ENCODE results near the gene SEMA5A.

Gene SEMA5A

DNA sequence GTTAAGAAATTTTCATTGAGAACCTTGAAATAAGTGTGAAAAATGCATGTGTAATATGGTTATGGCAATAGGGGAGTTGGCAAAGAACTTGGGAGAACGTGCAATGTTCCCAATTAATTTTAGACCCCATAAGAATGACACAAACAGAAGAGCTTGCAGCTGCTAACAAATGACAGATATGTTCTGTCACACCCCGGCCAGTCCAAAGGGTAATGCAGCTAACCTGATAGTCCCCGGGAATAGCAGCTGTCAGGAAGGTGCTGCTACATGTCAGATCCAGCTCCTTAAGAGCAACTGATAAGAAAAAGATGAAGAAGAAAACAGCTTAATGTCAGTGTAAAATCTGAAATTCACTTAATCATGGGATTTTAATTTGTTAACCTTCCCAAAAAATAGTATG is 30.4 kb downstream of the SEMA5A start:
- DNase-seq (ENCODE audit: low read depth in 2 of 2): no peak

DNA sequence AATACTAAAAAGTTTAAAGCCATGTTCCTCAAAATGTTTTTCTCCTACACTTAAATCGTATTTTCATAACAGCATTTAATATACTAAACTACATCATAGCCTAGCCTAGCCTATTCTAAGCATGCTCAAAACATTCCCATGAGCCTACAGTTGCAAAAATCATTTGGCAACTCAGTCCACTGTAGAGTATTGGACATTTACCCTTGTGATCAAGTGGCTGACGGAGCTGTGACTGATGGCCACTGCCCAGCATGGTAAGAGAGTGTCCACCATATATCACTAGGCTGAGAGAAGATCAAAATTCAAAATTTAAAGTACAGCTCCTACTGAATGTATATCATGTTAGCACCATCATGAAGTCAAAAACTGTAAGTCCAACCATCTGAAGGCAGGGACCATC is 30.9 kb downstream of the SEMA5A start:
- no peak for DNase-seq (ENCODE audit: low read depth in 2 of 2)

DNA sequence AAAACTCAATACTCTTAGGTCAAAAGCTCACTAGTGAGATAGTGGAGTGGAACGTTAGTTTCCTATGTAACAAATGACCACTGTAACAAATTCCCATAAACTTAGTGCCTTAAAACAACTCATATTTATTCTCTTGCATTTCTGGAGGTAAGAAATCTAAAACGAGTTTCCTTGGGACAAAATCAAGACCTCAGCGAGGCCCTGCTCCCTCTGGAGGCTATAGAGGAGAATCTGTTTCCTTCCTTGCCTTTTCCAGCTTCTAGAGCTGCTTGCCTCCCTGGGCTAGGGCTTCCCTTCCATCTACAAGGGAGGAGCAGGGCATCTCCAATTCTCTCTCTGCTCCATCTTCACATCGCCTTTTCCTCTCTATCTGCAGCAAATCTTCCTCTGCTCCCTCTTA is 32.0 kb downstream of the SEMA5A start:
- no peak for DNase-seq (ENCODE audit: low read depth in 2 of 2)

DNA sequence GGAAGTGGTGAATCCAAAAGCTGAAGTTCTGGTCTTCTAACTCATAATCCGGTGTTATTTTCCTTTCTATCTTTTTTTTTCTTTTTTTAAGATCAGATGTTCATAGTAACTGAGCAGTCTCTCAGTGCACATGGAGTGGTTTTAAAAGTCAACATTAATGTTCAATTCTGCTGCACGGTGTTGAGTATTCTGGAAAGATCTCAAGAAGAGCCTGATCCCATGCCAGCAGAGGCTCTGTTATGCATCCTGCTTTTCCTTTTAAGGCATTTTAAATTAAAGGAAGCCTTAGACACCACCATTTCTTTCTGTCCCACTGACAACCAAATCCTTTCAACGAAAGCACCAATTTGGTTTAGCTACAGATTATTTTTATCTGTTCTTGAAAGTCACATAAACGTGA is 33.4 kb downstream of the SEMA5A start:
- no peak for DNase-seq (ENCODE audit: low read depth in 2 of 2)

DNA sequence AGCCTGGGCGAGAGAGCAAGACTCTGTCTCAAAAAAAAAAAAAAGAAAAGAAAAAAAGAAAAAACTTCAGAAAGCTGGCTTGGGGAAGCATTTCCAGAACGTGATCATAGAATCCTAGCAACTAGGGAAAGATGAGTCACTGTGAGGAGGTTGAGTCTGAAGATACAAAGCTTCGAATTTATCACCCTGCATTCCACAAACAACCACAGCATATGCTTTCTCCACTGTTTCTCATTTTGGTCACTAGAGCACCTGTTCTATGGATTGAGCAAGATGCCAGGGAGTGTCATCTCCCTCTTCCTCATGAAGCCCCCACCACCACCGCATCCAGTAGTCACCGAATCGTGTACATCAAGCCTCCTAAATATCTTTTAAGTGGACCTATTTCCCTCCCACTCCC is 37.9 kb downstream of the SEMA5A start:
- DNase-seq (ENCODE audit: low read depth in 2 of 2): no peak

DNA sequence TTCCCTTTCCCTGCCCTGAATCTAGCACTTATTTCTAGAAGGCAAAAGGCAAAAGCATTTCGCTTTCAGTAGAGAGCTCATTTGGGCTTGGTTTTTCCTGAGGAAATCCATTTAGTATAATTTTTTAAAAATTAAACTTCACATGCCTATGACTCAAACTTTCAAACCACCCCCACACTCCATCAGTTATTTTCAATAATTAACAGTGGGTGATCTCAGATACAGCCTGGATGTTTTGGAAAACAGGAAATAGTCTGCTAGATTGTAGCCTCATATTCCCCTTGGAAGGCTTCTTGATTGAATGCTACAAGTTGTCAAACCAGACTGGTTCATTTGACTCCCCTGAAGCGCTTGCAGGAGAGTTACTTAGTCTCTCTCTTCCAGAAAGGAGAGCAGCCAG is 40.6 kb downstream of the SEMA5A start:
- no peak for DNase-seq (ENCODE audit: low read depth in 2 of 2)

DNA sequence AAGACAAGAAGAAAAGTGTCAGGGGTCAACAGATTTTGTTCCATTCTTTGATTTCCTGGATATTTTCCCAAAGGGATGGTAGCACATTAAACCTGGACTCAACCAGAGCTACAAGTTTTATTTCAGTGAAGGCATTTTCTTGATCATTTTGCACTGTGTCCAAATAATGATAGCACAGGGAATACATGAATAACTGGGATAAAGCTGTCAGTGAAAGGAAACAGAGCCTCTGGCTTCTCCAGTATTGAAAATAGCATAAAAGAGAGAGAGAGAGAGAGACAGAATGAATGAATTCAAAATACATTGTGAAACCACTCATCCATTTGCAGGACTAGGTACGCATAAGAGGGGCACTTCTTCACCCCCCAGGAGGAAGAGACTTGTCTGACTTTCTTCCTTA is 43.0 kb downstream of the SEMA5A start:
- no peak for DNase-seq (ENCODE audit: low read depth in 2 of 2)

DNA sequence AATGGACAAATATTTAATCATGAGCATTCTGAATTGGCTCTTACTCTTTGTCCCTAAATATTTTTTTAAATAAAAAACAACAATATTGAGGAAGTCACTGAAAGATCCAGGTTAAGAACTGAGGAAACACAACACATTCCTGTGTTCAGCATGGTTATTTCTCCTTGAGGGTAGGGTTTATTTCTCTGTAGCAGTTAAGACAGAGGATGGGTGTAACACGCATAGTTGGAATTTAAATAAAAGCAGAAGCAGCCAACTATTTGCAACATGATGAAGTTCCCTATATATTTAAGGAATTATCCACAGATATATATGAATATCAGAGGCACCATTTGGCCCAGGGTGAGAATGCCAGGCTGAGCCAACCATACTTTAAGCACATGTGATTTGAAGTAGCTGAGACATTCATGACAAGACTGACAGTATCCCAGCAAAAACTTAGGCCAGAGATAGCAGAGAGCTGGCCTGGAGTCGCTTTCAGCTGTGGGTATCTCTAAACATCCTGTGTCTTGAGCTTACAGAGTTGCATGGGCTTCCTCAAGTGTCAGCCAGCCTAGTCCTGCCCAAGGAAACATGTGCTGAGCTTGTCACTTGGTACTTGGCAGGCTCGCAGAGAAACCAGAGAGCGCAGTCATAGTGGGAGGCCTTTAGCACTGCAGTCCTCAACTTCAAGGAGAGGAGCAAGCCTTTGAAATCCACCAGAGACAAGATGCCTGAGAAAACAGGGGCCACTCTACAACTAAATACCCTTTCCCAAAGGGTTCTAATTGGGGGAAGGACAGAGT is 43.6 kb downstream of the SEMA5A start:
- no peak for DNase-seq (ENCODE audit: low read depth in 2 of 2)

DNA sequence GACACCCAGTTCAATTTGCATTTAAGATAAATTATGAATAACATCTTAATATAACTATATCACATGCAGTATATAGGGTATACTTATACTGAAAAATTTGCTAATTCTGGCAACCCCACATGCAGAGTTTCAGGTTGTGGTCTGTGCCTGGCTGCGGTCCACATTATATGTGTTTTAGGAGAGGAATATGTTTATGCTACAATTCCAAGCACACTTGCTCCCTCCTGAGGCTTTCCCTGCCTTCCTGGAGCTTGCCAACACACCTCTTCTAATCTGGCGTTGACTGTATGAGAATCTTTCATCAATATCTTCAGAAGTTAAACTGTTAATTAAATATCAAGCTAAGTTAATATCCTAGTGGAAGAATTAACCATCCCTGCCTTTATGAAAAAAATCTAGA is 45.2 kb downstream of the SEMA5A start:
- no peak for DNase-seq (ENCODE audit: low read depth in 2 of 2)

DNA sequence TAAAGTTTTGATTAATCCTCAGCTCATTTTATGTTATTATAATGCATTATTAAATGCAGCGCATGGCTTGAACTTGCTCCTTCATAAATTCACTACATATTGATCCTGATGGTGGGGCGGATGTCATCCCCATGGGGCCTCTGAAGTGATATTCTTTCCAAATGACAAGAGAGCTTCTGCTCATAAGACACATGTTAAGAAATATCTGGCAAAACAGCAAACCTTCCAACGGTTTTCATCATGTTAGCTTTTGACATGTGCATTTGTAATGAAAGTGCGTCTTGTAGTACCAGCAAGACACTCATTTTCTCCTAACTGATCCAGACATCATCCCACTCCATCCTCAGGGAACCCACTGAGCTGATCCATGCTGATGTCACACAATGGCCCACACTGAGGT is 45.7 kb downstream of the SEMA5A start:
- DNase-seq (ENCODE audit: low read depth in 2 of 2): no peak

DNA sequence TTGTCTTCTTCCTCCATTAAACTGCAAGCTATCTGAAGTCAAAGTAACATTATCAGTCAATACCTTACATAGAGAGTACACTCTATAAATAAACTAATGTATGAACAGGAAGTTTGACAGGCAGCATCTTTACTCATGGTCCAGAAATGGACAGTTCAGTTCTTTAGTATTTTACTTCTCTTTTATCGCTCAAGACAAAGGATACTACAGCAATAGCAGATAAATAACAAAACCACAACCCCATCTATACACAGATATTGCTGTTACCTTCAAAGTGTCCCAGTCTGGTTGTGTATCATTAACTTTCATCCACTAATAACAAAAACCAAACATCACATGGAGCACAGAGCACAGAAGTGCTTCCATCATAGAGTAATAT is 46.4 kb downstream of the SEMA5A start:
- DNase-seq (ENCODE audit: low read depth in 2 of 2): no peak

DNA sequence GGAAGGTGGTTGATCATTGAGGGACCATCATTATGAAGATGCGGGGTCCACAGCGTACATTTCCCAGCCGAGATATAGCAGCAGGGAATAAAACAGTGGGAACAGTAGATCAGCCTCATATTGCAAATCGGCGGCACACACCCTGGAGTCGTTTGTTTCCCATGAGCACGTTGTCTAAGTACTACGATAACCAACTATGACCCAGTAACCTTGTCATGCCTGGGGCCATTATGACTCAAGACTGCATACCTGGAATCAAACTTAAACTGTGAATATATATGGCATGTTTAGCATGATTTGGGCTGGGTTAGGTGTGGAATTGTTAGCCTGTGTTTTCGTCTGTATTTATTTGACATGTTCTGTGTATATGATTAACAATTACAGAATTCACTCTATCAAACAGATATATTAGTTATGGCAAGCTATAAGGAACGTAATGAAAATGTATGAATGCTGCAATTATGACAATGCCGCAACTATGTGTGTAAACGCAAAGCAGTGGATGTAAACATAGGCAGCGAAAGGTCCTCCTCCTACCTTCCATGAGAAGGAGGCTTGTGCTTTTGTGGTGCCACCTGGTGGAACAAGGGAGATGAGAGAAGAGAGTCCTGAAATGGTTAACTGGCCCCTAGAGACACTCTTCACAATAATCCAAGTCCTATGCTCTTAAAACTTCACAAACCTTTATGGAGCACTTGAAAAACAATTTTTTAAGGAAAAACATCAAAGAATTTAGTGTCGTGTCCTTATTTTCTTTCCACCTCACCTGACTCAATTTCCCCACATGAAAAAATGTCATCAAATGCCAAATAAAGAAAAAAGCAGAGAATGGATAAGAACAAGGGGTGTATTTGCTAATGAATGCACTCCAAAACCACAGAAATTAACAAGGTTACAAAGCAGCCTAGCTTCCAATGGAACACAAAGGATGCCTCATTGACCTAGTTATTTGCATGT is 47.1 kb downstream of the SEMA5A start:
- DNase-seq (ENCODE audit: low read depth in 2 of 2): no peak

DNA sequence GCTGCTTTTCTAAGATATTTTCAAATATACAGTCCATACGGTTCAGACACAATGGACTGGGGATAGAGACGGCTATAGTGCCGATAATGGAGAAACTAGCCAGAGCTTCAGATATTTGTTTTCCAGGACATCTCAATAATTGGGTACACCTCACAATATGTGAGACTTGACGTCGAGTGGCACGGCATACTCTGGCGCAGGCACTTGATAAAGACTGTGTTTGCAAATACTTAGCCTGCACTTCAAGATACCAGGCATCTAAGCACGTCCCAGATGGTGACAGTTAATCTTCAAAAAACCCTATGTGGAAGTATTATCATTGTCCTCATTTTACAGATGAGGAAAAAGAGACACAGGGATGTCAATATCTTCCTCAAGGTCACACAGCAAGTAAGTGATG is 48.5 kb downstream of the SEMA5A start:
- no peak for DNase-seq (ENCODE audit: low read depth in 2 of 2)

DNA sequence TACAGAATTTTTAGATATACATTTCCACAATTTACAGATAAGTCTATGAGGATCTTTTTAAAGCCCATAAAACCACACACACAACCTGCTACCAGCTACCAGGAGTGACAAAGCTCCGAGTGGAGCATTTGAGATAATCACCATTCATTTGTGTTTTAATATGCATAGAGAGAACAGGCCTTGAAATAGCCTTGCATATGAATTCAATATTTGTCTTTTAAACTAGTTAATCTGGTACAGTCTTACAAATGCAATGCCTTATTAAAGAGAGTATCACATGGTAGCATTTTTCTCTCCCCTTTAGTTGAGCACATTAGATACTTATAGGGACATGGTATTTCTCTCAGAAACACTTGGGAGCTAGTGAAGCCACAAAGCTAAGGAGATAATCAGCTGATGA is 49.1 kb downstream of the SEMA5A start:
- no peak for DNase-seq (ENCODE audit: low read depth in 2 of 2)

DNA sequence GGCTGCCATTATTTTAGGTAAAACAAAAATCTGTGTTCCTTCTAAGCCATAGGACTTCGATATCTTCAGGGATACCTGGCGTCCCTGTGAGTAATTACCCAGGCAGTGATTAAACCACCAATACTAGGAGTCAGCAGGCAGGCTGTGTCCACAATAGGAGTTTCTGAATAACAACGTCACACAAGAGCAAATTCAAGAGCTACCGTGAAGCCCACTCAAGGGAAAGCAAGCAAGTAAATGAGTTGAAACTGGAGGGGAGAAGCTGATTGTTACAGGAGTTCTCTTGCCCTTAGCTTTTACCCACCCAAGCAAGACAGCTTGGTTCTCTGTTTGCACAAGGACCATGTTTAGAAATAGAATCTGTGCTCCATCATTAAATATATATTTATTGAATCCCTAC is 50.8 kb downstream of the SEMA5A start:
- no peak for DNase-seq (ENCODE audit: low read depth in 2 of 2)

DNA sequence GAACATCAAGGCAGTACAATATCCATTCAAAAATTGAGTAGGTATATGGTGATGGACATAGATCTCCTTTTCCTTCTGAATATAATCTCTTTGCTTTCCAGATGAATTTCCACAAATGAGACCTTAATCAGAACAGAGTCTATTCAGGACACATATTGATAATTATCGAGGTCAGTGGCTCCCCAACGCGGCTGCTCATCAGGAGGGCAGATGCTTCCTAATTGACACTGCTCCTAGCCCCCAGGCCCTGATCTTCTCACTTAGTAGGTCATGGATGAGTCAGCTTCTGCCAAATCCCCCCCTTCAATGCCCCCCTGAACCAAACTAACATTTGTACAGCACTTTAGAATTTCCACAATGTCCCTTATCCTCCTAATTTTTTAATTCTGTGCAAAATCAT is 51.6 kb downstream of the SEMA5A start:
- DNase-seq (ENCODE audit: low read depth in 2 of 2): no peak

DNA sequence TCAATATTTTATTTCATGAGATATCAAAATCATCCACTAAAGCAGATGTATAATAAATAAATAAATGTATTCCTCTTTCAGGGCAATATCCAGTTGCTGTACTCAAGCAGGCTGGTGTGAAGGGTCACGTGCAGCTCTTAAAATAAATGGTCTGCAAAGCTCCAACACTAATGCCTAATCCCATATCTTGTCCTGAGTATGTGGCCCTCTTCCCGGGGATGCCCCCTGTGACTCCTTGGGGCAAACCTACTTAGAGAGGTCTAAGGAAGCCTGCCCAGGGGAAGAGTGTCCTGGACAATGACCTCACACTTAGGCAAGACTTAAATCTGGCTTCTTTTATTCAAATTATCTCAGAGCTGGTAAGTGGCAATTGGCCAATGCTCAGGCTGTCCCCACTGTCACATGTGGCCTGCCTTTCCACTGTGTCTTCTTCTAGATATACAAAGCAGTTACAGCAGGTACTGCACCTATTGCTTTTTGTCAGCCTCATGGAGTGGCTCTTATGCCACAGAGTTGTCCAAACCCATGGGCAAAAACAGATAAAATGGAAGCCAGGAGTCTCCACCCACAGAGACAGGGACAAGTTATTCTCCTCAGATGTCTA is 55.3 kb downstream of the SEMA5A start:
- DNase-seq (ENCODE audit: low read depth in 2 of 2): no peak

DNA sequence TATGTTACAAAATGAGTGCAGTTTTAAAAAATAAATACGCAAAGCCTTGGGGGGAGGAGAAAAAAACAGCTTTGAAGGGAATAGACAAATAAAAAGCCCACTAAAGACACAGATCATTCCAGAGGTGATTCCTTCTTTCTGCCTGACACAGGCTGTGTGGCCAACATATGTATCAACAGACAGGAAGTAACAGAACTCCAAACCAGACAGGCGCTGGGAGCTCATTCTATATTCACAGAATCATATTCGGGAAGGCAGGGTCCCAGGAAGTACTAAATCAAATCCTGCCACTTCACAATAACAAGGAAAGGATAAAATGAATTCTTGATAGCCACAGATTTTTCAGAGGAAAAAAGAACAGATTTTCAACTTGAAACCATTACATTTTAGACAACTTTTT is 62.1 kb downstream of the SEMA5A start:
- DNase-seq (ENCODE audit: low read depth in 2 of 2): no peak

DNA sequence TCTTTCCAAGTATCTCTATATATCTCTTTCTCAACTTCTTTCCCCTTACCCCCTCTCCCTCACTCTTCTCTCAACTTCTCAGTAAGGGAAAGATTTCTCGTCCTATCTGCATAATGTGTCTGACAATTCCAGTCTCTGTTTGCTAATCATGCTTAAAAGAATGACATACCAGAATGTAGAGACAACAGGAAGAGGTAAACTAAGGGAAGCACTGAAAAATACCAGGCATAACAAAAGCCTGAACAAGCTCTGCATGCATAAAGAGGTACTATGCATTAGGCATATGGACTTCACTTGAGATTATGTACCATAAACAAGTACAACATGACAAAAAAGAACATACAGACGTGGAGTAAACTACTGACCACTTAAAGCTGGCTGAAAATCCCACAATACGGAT is 62.6 kb downstream of the SEMA5A start:
- no peak for DNase-seq (ENCODE audit: low read depth in 2 of 2)

DNA sequence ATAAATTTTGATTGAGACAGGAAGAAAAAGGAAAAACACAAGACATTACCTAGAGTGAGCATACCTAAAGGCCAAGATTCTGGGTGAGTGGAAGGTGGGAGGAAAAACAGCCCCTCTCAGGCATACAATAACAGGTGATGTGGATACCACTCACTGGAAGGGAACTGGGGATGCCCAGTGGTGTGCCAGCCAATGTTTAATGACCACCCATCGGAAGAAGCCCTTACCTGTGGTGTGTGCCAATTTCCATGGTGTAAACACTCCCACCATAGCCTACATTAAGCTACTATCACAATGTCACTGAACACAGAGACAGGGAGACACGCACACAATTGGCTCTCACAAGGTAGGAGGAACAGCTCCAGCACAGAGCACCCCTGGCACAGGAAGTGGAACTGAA is 63.5 kb downstream of the SEMA5A start:
- no peak for DNase-seq (ENCODE audit: low read depth in 2 of 2)

DNA sequence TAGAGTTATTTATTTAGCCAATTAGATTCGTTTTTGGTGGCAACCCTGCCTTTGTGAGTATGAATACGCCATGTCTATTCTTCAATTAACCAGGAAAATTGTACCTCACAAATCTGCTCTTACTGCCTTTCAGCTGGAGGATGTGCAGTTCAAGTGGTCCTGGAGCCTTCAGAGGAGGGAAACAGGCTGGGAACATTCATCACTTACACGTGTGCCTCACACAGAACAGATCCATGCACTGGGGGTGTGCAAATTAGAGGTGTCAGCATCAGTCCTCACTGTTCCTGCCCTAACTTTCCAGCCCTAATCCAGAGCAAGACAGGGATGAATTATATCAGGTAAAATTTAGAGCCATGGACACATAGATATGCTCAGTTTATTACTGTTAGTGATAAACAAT is 65.4 kb downstream of the SEMA5A start:
- no peak for DNase-seq (ENCODE audit: low read depth in 2 of 2)

DNA sequence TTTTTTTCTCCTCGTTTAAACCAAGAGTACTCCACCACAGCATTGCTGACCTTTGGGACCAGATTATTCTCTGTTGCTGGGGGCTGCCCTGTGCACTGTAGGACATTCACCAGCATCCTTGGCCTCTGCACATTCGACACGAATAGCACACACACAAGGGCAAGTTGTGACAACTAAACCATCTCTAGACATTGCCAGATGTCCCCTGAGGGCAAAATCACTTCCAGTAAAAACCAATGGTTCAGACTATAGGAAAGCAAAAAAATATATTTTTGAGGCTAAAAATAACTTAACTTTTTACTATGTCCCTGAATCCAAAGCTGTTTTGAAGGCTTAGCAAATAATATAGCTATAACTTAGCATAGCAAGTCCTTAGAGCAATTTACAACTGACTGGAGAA is 65.9 kb downstream of the SEMA5A start:
- DNase-seq (ENCODE audit: low read depth in 2 of 2): no peak

DNA sequence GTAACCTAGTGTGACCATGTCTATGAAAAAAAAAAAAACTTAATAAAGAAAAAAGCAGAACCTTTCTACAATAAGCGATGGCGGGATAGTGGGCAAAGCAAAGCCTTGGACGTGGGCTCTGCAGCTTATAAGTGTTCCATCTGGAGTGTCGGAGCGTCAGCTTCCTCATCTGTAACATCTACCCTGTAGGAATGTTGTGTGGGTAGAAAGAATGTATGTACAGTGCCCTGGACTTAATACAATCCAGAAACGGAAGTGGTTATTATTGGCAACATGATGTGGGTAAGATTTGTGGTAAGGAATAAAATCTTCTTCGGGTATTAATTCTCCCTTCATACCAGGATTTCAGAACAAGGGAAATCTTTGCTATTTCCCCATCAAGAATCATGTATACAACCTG is 66.5 kb downstream of the SEMA5A start:
- no peak for DNase-seq (ENCODE audit: low read depth in 2 of 2)
